GM21529 (cell line): ENCODE results near the gene SYNE3.

Source experiments
- ATAC-seq: cut with Tn5 transposase; IDR thresholded peaks from one replicate; pipeline ENCODE4 v1.9.1; 2021; ENCODE audit not compliant: unreplicated experiment

SYNE3 gene, protein sequence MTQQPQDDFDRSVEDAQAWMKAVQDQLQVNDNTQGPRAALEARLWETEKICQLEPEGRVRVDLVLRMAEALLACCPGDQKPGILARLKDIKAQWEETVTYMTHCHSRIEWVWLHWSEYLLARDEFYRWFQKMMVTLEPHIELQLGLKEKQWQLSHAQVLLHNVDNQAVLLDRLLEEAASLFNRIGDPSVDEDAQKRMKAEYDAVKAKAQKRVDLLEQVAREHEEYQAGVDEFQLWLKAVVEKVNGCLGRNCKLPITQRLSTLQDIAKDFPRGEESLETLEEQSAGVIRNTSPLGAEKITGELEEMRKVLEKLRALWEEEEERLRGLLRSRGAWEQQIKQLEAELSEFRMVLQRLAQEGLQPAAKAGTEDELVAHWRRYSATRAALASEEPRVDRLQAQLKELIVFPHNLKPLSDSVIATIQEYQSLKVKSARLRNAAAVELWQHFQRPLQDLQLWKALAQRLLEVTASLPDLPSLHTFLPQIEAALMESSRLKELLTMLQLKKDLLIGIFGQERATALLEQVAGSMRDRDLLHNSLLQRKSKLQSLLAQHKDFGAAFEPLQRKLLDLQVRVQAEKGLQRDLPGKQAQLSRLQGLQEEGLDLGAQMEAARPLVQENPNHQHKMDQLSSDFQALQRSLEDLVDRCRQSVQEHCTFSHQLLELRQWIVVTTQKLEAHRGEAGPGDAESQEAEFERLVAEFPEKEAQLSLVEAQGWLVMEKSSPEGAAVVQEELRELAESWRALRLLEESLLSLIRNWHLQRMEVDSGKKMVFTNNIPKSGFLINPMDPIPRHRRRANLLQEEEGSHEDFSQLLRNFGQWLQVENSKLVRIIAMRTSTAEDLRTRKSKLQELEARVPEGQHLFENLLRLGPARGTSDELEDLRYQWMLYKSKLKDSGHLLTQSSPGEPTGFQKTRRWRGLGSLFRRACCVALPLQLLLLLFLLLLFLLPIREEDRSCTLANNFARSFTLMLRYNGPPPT

DNA sequence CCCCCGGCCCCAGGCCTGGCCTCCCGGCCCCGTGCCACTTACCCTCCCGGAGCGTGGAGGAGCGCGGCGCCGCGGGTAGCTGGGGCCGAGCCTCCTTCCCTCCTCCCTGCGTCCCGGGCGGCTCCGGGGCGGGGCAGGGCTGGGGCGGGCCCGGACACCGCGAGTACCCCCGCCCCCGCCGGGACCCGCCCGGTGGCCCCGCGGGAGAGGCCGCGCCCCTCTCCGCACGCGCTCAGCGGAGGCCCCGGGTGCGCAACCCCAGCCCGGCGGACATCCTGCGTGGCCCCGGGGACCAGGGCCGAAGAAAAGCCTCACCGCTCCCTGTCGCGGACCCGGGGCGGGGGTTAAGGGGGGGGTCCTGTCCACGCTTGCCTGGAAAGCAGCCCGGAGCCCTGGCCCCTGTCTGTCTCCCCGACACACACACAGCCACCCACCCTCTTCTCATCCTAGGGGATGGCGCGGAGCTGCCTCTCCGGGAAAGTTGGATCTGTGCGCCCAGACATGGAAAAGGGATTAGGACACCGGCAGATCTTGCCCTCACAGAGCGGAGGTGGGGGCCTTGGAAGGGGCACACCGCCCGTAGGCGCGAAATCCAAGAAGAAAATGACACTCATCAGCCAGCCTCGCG, at the start of gene SYNE3:
SYNE3 (minus strand) TSS at position 97 of the 628 bp plus-strand sequence. CDS start 40,829 bp downstream, outside the sequence.
- ATAC-seq = peak; percentile 42

GRCh38 chr14:95564060-95564459, 47.6 kb upstream of the SYNE3 start:
- ATAC-seq = no peak

DNA sequence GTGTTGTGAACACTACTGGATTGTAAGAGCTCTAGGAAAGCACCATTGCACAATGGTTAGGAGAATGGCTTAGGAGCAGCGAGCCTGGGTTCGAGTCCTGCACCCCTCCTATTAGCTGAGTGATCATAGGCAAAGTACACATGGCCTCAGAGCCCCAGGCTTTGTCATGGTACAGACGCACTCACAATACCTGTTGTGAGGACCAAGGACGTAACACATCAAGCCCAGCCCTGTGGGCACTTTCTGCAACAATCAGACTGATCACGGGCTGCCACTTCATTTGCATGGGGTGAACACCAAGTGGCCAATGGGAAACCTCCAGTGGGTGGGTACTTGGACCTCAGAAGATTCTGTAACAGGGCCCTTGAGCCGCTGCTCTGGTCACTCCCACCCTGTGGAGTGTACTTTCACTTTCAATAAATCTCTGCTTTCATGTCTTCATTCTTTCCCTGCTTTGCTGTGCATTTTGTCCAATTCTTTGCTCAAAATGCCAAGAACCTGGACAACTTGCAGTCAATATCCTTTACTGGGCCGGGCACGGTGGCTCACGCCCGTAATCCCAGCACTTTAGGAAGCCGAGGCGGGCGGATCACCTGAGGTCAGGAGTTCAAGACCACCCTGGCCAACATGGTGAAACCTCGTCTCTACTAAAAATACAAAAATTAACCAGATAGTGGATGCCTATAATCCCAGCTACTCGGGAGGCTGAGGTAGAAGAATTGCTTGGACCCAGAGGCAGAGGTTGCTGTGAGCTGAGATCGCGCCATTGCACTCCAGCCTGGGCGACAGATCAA, 46.6 kb upstream of the SYNE3 start:
- no peak for ATAC-seq

GRCh38 chr14:95561001-95561412, 44.6 kb upstream of the SYNE3 start:
- peak; percentile 86 for ATAC-seq

DNA sequence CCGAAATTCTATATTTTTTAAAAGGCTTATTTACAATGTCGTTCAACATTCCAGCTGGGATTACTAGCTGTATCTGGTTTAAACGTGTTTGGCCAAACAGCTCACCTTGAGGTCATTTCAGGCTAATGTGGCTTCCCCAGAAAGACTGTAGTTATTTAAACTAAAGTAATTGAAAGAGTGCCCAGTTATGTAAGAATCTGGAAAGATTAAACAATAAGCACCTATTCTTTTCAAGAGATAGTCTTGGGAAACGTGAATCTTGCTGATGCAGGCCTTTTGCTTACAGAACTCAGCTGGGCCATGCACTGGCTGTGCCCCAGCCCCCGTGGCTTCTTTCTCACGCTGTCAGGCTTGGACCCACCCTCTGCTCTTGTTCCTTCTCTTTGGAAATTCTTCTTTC, 42.8 kb upstream of the SYNE3 start:
- no peak for ATAC-seq

- no peak for ATAC-seq
These were observed 41.4 kb upstream of the SYNE3 start for GRCh38 chr14:95557832-95558231.

GRCh38 chr14:95557291-95557690, 40.8 kb upstream of the SYNE3 start:
- ATAC-seq = no peak

GRCh38 chr14:95555053-95555452, 38.6 kb upstream of the SYNE3 start:
- no peak for ATAC-seq

DNA sequence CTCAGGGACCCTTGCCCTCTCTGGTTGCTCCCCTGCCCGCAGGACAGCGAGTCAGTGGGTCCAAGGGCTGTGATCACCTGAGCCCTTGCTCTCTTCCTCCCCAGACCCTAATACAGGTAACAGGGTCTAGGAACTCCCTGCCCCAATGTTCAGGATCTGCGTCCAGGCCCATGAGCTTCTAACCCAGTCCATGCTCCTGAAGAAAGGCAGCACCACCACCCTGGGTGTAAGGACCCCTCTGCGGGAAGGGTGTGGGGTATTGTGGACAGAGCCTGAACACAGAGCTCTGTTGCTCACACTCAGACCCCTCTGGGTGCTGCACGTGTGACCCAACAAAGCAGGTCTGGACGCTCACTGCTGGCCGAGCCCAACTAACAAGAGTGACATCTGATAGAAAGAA, 36.7 kb upstream of the SYNE3 start:
- ATAC-seq = no peak

- ATAC-seq = no peak
These were observed 35.0 kb upstream of the SYNE3 start for GRCh38 chr14:95551435-95551834.

- ATAC-seq = no peak
These were observed 33.5 kb upstream of the SYNE3 start for GRCh38 chr14:95549656-95550585.

DNA sequence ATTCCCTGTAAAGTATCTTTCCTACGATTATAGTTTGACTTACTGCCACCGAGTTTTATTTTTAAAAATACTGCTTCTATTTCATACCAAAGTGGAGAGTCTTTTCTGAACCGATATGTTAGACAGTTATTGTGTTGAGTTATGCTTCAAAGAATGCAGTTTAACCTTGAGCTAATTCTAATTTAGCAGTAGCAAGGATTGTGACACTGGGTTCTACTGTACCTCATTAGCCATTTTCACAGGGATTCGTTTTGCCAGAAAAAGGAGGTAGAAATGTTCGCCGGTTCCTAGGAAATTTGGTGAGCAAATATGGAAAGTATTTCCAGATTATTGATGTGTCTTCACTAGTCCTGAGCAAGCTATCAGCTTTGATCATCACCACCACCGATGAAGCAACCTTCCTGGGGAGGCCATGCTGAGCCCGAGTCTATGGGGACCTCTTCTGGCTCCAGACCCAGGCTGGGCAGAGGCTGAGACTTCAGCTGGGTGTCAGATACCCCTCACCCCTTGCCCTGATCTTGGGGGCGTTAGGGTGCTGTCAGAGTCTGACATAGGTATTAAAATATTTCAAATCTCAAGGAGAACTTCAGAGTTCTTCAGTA, 32.0 kb upstream of the SYNE3 start:
- no peak for ATAC-seq

GRCh38 chr14:95547626-95548327, 31.3 kb upstream of the SYNE3 start:
- ATAC-seq = no peak

DNA sequence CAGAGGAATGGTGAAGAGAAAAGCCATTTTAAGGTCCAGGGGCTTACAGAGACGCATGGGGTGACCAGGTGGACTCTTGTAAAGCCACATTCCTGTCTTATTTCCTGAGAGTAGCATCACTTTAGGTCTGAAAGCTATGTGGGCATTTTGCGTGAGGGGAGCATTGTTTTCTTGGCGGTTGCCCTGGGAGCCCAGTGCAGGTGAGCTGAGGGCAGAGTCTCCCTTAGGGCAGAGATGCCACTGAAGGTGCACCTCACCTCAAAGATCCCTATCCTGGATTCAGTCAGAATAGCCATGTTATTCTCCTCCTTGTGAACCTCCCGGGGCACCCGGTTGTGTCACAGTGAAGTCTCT, 30.8 kb upstream of the SYNE3 start:
- ATAC-seq = no peak

- no peak for ATAC-seq
These were observed 29.2 kb upstream of the SYNE3 start for GRCh38 chr14:95545515-95546168.

DNA sequence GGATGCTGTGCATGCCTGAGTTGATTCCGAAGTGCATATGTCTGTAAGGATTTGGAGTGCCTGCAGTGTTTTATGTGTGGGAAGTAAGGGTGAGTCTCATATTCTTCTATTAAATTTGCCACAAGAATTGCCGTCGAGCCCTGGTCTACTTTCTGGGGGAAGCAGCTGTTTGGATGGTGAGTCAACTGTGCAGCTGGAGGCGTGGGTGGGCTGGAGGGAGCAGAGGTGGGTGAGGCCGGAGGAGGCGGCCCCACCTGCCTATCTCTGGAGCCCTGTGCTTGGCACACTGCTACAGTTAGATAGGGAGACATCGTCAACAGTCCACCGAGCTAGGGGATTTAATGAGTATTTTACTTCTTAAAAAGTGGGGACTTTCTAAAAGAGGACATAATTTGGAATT, 28.1 kb upstream of the SYNE3 start:
- ATAC-seq = no peak

DNA sequence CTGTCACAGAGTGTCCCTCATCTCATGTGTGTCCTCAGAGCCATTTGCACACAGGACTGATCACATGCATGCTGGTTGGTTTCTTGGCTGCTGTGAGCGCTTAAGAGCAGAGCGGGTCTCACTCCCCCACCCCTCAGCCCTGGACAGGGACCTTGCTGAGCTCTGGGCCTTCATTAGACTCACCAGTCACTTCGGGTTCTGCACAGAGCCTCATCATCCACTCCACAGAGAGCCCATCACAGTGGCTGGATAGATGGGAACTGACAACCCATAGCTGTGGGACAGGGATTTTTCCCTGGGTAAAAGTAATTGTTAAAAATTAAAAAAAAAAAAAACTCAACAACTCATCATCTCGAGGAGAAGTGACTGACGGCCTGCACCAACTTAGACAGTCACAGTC, 26.6 kb upstream of the SYNE3 start:
- ATAC-seq = no peak
